IMR-90 (cell line): Measurements from ENCODE around the gene NEIL1. TPM values are rescaled to one million over a fixed set of nuclear protein-coding genes. Genes with fewer than 3 reads are reported as not detected.

Experiments
- ATAC-seq: fragments of 200-7000 bp; cut with Tn5 transposase; 2 replicates; pipeline ENCODE4 v1.9.1; 2020; ENCODE audit warnings: low read depth, mild to moderate bottlenecking, moderate library complexity
- BruUV-seq: library from RNA; stranded (reverse); fragments of 400-500 nt; replicated peaks from 2 replicates; lab custom pipeline; 2021; lab: Mats Ljungman, UMichigan
- CTCF ChIA-PET: fragments of 300-600 bp; formaldehyde crosslinking; extraction: SDS; loops from one replicate; lab custom pipeline; 2021; ENCODE audit warnings: antibody characterized with exemption; lab: Yijun Ruan, JAX
- POLR2A ChIA-PET: fragments of 300-600 bp; sonication (Branson Sonifier 250); formaldehyde crosslinking; loops from one replicate; lab custom pipeline; 2022; ENCODE audit warnings: antibody characterized with exemption; ENCODE audit not compliant: unreplicated experiment; lab: Charles Lee
- DNase-seq: peaks from one replicate; pipeline ENCODE4 v3.0.0; 2013
- H2AFZ ChIP-seq: replicated peaks from 2 replicates; pipeline ENCODE3; 2013; ENCODE audit warnings: low read length, mild to moderate bottlenecking; ENCODE audit not compliant: poor library complexity
- H2AK5ac ChIP-seq: 2 replicates; pipeline ENCODE4 v1.6.1; 2013; ENCODE audit warnings: low read depth, low read length, inconsistent platforms
- H2AK9ac ChIP-seq: replicated peaks from 2 replicates; pipeline ENCODE3; 2013; ENCODE audit warnings: mild to moderate bottlenecking, low read depth, low read length, moderate library complexity; ENCODE audit not compliant: poor library complexity
- H2BK120ac ChIP-seq: 2 replicates; pipeline ENCODE4 v1.6.1; 2013; ENCODE audit warnings: low read depth, low read length, inconsistent platforms
- H2BK15ac ChIP-seq: 3 replicates; pipeline ENCODE4 v1.6.1; 2013; ENCODE audit warnings: low read depth, low read length, inconsistent platforms
- H2BK20ac ChIP-seq: 2 replicates; pipeline ENCODE4 v1.6.1; 2013; ENCODE audit warnings: low read depth, mild to moderate bottlenecking, inconsistent platforms, low read length, moderate library complexity
- H2BK5ac ChIP-seq: 2 replicates; pipeline ENCODE4 v1.6.1; 2013; ENCODE audit warnings: mild to moderate bottlenecking, low read depth, low read length, inconsistent platforms; ENCODE audit not compliant: poor library complexity, severe bottlenecking
- H3K14ac ChIP-seq: replicated peaks from 2 replicates; pipeline ENCODE4 v1.6.1; 2013; ENCODE audit warnings: low read depth, low read length, inconsistent platforms
- H3K18ac ChIP-seq: 2 replicates; pipeline ENCODE4 v1.6.1; 2013; ENCODE audit warnings: low read depth, low read length, control low read depth
- H3K23ac ChIP-seq: 2 replicates; pipeline ENCODE4 v1.6.1; 2013; ENCODE audit warnings: low read depth, low read length, inconsistent platforms
- H3K27ac ChIP-seq: 2 replicates; pipeline ENCODE4 v1.5.1; 2013; ENCODE audit warnings: mild to moderate bottlenecking, control low read depth, low read length; ENCODE audit not compliant: insufficient read depth
- H3K27me3 ChIP-seq: 2 replicates; pipeline ENCODE4 v1.6.1; 2013; ENCODE audit warnings: low read length; ENCODE audit not compliant: control insufficient read depth, insufficient read depth
- H3K36me3 ChIP-seq: 2 replicates; pipeline ENCODE4 v1.6.1; 2013; ENCODE audit warnings: low read length, mixed read lengths; ENCODE audit not compliant: control insufficient read depth, insufficient read depth
- H3K4ac ChIP-seq: 2 replicates; pipeline ENCODE4 v1.6.1; 2013; ENCODE audit warnings: low read depth, low read length, inconsistent platforms
- H3K4me1 ChIP-seq: 2 replicates; pipeline ENCODE4 v1.6.1; 2013; ENCODE audit warnings: low read length, mixed read lengths; ENCODE audit not compliant: control insufficient read depth, insufficient read depth
- H3K4me2 ChIP-seq: 2 replicates; pipeline ENCODE4 v1.6.1; 2013; ENCODE audit warnings: low read depth, mild to moderate bottlenecking, control low read depth, low read length, moderate library complexity
- H3K4me3 ChIP-seq: 2 replicates; pipeline ENCODE4 v1.5.1; 2013; ENCODE audit warnings: low read depth, mild to moderate bottlenecking, control low read depth, low read length, moderate library complexity; ENCODE audit not compliant: insufficient read depth
- H3K56ac ChIP-seq: 2 replicates; pipeline ENCODE4 v1.6.1; 2013; ENCODE audit warnings: low read length, inconsistent platforms; ENCODE audit not compliant: insufficient read depth; ENCODE audit errors: extremely low read depth
- H3K79me1 ChIP-seq, 2 experiments: 2 replicates each; pipeline ENCODE4 v1.6.1; 2013; ENCODE audit warnings: low read length in 2 of 2, inconsistent platforms in 1 of 2, low read depth in 1 of 2
- H3K9ac ChIP-seq: 2 replicates; pipeline ENCODE4 v1.6.1; 2013; ENCODE audit warnings: low read depth, low read length, control low read depth
- H3K9me1 ChIP-seq: 2 replicates; pipeline ENCODE4 v1.6.1; 2013; ENCODE audit warnings: low read length, inconsistent platforms; ENCODE audit not compliant: insufficient read depth
- H3K9me3 ChIP-seq: 2 replicates; pipeline ENCODE4 v1.6.1; 2013; ENCODE audit warnings: low read length; ENCODE audit not compliant: control insufficient read depth, insufficient read depth
- H4K20me1 ChIP-seq: 2 replicates; pipeline ENCODE4 v1.6.1; 2013; ENCODE audit warnings: low read length, inconsistent platforms; ENCODE audit not compliant: insufficient read depth
- H4K5ac ChIP-seq: 2 replicates; pipeline ENCODE4 v1.6.1; 2013; ENCODE audit warnings: mild to moderate bottlenecking, low read depth, low read length, control low read depth
- H4K8ac ChIP-seq, 2 experiments: 2 replicates each; pipeline ENCODE4 v1.6.1; 2013; ENCODE audit warnings: low read depth in 2 of 2, low read length in 2 of 2, control low read depth in 1 of 2, inconsistent platforms in 1 of 2
- H4K91ac ChIP-seq: 2 replicates; pipeline ENCODE4 v1.6.1; 2013; ENCODE audit warnings: low read depth, low read length, inconsistent platforms; ENCODE audit not compliant: insufficient read depth
- BHLHE40 ChIP-seq: fragments of 150-350 bp; IDR thresholded peaks from 2 replicates; pipeline ENCODE4 v1.6.1; 2016; ENCODE audit warnings: mild to moderate bottlenecking, low read depth, low read length
- CEBPB ChIP-seq: IDR thresholded peaks from 2 replicates; pipeline ENCODE4 v1.6.1; 2012; ENCODE audit warnings: low read depth, low read length, improper control_type of control experiment
- CHD1 ChIP-seq: IDR thresholded peaks from 2 replicates; pipeline ENCODE4 v1.6.1; 2012; ENCODE audit warnings: low read depth, low read length, improper control_type of control experiment
- CTCF ChIP-seq: conservative IDR thresholded peaks from 2 replicates; pipeline ENCODE4 v1.5.1; 2012; ENCODE audit warnings: mild to moderate bottlenecking, low read depth, low read length, improper control_type of control experiment
- FOS ChIP-seq: fragments of 150-350 bp; IDR thresholded peaks from 2 replicates; pipeline ENCODE4 v1.6.1; 2016; ENCODE audit warnings: low read depth, low read length
- MAFK ChIP-seq: IDR thresholded peaks from 2 replicates; pipeline ENCODE4 v1.6.1; 2012; ENCODE audit warnings: low read depth, low read length, improper control_type of control experiment
- MAZ ChIP-seq: IDR thresholded peaks from 2 replicates; pipeline ENCODE4 v1.6.1; 2012; ENCODE audit warnings: low read depth, mild to moderate bottlenecking, low read length, improper control_type of control experiment, moderate library complexity, borderline replicate concordance
- POLR2A ChIP-seq: IDR thresholded peaks from 2 replicates; pipeline ENCODE4 v1.6.1; 2012; ENCODE audit warnings: mild to moderate bottlenecking, low read depth, low read length
- RAD21 ChIP-seq: IDR thresholded peaks from 2 replicates; pipeline ENCODE4 v1.6.1; 2012; ENCODE audit warnings: low read length, improper control_type of control experiment
- RCOR1 ChIP-seq: IDR thresholded peaks from 2 replicates; pipeline ENCODE4 v1.6.1; 2012; ENCODE audit warnings: mild to moderate bottlenecking, low read length, improper control_type of control experiment; ENCODE audit not compliant: insufficient replicate concordance
- RFX5 ChIP-seq: IDR thresholded peaks from 2 replicates; pipeline ENCODE4 v1.8.0; 2012; ENCODE audit warnings: low read depth, mild to moderate bottlenecking, low read length, moderate library complexity
- USF2 ChIP-seq: fragments of 150-350 bp; IDR thresholded peaks from 2 replicates; pipeline ENCODE4 v1.6.1; 2017; ENCODE audit warnings: mild to moderate bottlenecking, antibody characterized with exemption, low read length, low read depth
- WGBS, 2 experiments: methylation state at CpG; one replicate each; pipeline versions ENCODE4 v1.1.5 to v1.1.7; 2013; ENCODE audit warnings: missing lambda C conversion rate in 2 of 2; ENCODE audit not compliant: insufficient read length in 1 of 2; ENCODE audit errors: extremely low coverage in 2 of 2; 5-methylcytosine and 5-hydroxymethylcytosine counted together
- dilution Hi-C: fragments of 300-500 bp; cut with HindIII; formaldehyde crosslinking; loops from one replicate; pipeline ENCODE4 v1.14.3; 2018; ENCODE audit warnings: low sequenced_read_pairs; ENCODE audit not compliant: unreplicated experiment
- in situ Hi-C: fragments of 300-500 bp; cut with MboI; formaldehyde crosslinking; loops from 3 replicates; pipeline ENCODE4 v1.14.3; 2019; ENCODE audit warnings: low sequenced_read_pairs, inconsistent platforms, mixed read lengths
- intact Hi-C: fragments of 100-400 bp; cut with micrococcal nuclease; formaldehyde crosslinking; loops from 2 replicates; pipeline ENCODE4 v1.10.0; 2022
- polyA plus RNA-seq, 3 experiments: library from polyadenylated mRNA; depleted of rRNA; stranded (reverse); fragments of >200 nt; gene quantifications; 2 replicates each; pipeline ENCODE4 v1.2.3, GENCODE V29; 2012; ENCODE audit warnings: low replicate concordance in 1 of 3
- total RNA-seq: library from RNA; depleted of rRNA; stranded (reverse); fragments of >200 nt; gene quantifications from 2 replicates; pipeline ENCODE4 v1.2.3, GENCODE V29; 2012
- TF ChIP-seq, protein P1 (sequence below): fragments of 150-350 bp; IDR thresholded peaks from 2 replicates; pipeline ENCODE4 v1.6.1; 2016; ENCODE audit warnings: low read depth, mild to moderate bottlenecking, low read length, moderate library complexity, borderline replicate concordance

Gene NEIL1
- total and polyA plus RNA-seq, 2 of the 4 experiments (the other 2 are of a cell fraction), result 1.1 to 3.6 TPM

DNA sequence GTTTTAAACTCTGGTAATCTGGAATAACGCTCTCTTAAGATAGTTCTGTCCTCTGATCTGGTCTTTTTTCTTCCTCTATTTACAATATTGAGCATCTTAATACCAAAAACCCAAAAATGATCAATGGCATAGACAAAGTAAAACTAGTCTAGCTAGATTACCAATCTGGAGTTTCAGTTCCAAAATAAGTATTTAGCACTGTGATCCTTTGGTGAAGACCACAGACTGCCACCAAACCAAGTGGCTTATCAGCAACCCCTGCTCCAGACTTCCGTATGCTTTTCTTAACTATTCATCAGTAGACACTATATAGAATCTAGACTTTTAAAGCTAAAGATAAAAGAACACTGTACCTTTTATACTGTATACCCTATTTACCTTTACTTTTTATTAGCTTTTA is 57.1 kb downstream of the NEIL1 start:
- dilution Hi-C loops, result no loop called here
- Histone ChIP-seq H2AK9ac (no peak overlapping the region), H3K23ac (no peak overlapping the region), H3K4me2 (no peak overlapping the region), H2BK20ac (no peak overlapping the region), H3K27ac (no peak overlapping the region), H2BK120ac (no peak overlapping the region), H2AFZ (no peak overlapping the region), H3K14ac (no peak overlapping the region), H4K20me1 (no peaks in the 10 kb centered on the region), H3K9ac (no peak overlapping the region), H3K9me3 (no peaks in the 10 kb centered on the region), H3K36me3 (peaks cover 50% of the 10 kb centered on the region), H2BK5ac (no peak overlapping the region), H2AK5ac (no peak overlapping the region), H2BK15ac (no peak overlapping the region), H3K4me1 (no peaks in the 10 kb centered on the region), H3K79me1 (peaks cover 5 to 13% of the 10 kb centered on the region in 2 experiments; a peak in 3 of 4 replicates), H3K4ac (no peak overlapping the region), H3K56ac (no peak overlapping the region), H4K5ac (no peak overlapping the region), H4K91ac (no peak overlapping the region), H3K4me3 (no peak overlapping the region), H3K18ac (no peak overlapping the region), H3K27me3 (no peaks in the 10 kb centered on the region), H3K9me1 (no peaks in the 10 kb centered on the region), H4K8ac (no peak overlapping the region)
- TF ChIP-seq BHLHE40 (no peak), USF2 (no peak), RAD21 (no peak), CEBPB (no peak), RFX5 (no peak), MAZ (no peak), POLR2A (no peak), FOS (no peak), RCOR1 (no peak), MAFK (no peak), CTCF (no peak), CHD1 (no peak)
- TF ChIP-seq, protein P1, sequence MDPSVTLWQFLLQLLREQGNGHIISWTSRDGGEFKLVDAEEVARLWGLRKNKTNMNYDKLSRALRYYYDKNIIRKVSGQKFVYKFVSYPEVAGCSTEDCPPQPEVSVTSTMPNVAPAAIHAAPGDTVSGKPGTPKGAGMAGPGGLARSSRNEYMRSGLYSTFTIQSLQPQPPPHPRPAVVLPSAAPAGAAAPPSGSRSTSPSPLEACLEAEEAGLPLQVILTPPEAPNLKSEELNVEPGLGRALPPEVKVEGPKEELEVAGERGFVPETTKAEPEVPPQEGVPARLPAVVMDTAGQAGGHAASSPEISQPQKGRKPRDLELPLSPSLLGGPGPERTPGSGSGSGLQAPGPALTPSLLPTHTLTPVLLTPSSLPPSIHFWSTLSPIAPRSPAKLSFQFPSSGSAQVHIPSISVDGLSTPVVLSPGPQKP, result no peak
- ChIA-PET POLR2A (no interaction called here), CTCF (interaction anchor here (0.9 kb wide), 1 partner anchor 235 kb away, joined by 3 read pairs; no protein-coding TSS in a partner anchor)
- in situ Hi-C loops, result no loop called here
- intact Hi-C loops, result no loop called here
- 100% methylated on average over 1 of the region's 2 CpGs; no CpG with 5 or more reads in 1 of the 2 experiments for WGBS, 2 experiments
- ATAC-seq, result no peak
- no TSS peak for BruUV-seq
- DNase-seq, result no peak
